Gastroesophageal sphincter (tissue), 3 donors: ENCODE measurements around the gene EIF3B.

Experiments used
- CTCF ChIP-seq, 4 experiments: fragments of 200-600 bp in 2 of 4; fragments of 450-650 bp in 2 of 4; sonication (generic) in 1 of 4; IDR thresholded peaks; one replicate each; pipeline ENCODE4 v1.5.1; 2017 to 2019; ENCODE audit warnings: antibody characterized with exemption in 4 of 4, mild to moderate bottlenecking in 2 of 4, moderate library complexity in 2 of 4
- EP300 ChIP-seq: sonication (generic); formaldehyde crosslinking; IDR thresholded peaks from one replicate; pipeline ENCODE4 v1.6.1; 2017; ENCODE audit warnings: antibody characterized with exemption, mild to moderate bottlenecking

GRCh38 chr7:2331707-2332106 lies 22.9 kb upstream of the EIF3B start:
- no peak for TF ChIP-seq CTCF (IDR thresholded peaks at IDR 0.05)
- no peak for TF ChIP-seq EP300
